Upper lobe of left lung (tissue), 6 donors: ENCODE data around the gene PSMD1. TPM values are rescaled to one million over a fixed set of nuclear protein-coding genes. Genes with fewer than 3 reads are reported as not detected.

ENCODE experiments used
- ATAC-seq, 2 donors: fragments of 200-7000 bp; cut with Tn5 transposase; one replicate each; pipeline ENCODE4 v1.9.1; 2022; ENCODE audit warnings: mild to moderate bottlenecking in 2 of 2, moderate library complexity in 2 of 2; ENCODE audit not compliant: low FRiP score in 2 of 2
- DNase-seq, 2 donors: peaks; one replicate each; pipeline ENCODE4 v3.0.0-alpha.2; 2019 to 2020
- H3K27ac ChIP-seq, 4 donors: fragments of 200-600 bp; sonication (generic); one replicate each; pipeline ENCODE4 v1.5.1; 2016 to 2019
- H3K27me3 ChIP-seq, 4 donors: fragments of 200-600 bp; sonication (generic); one replicate each; pipeline ENCODE4 v1.5.1; 2017 to 2019
- H3K36me3 ChIP-seq, 4 donors: fragments of 200-600 bp; sonication (generic); one replicate each; pipeline ENCODE4 v1.5.1; 2016 to 2019
- H3K4me1 ChIP-seq, 4 donors: fragments of 200-600 bp; sonication (generic); one replicate each; pipeline ENCODE4 v1.5.1; 2018 to 2019
- H3K4me3 ChIP-seq, 4 donors: fragments of 200-600 bp; sonication (generic); one replicate each; pipeline ENCODE4 v1.5.1; 2017 to 2019; ENCODE audit warnings: mild to moderate bottlenecking in 2 of 4, moderate library complexity in 1 of 4
- H3K9me3 ChIP-seq, 4 donors: fragments of 200-600 bp; sonication (generic); one replicate each; pipeline ENCODE4 v1.5.1; 2018 to 2019
- CTCF ChIP-seq, 6 experiments: fragments of 450-650 bp in 4 of 6; fragments of 200-600 bp in 2 of 6; sonication (generic) in 2 of 6; IDR thresholded peaks; one replicate each; pipeline ENCODE4 v1.5.1; 2016 to 2019; ENCODE audit warnings: antibody characterized with exemption in 6 of 6
- EP300 ChIP-seq, 4 donors: sonication (generic); formaldehyde crosslinking; IDR thresholded peaks; one replicate each; pipeline ENCODE4 v1.5.1; 2017; ENCODE audit warnings: antibody characterized with exemption in 4 of 4, control low read depth in 2 of 4
- POLR2A ChIP-seq, 4 donors: fragments of 450-650 bp; IDR thresholded peaks; one replicate each; pipeline ENCODE4 v1.5.1; 2016 to 2017; ENCODE audit warnings: antibody characterized with exemption in 4 of 4, mild to moderate bottlenecking in 2 of 4
- POLR2AphosphoS5 ChIP-seq, 2 donors: sonication (generic); formaldehyde crosslinking; IDR thresholded peaks; one replicate each; pipeline ENCODE4 v1.5.1; 2017; ENCODE audit warnings: antibody characterized with exemption in 2 of 2
- WGBS, 2 donors: methylation state at CpG; one replicate each; pipeline ENCODE4 v1.1.5; 2017 to 2018; 5-methylcytosine and 5-hydroxymethylcytosine counted together
- total RNA-seq, 6 donors: library from RNA; depleted of rRNA in 4 of 6; stranded (reverse); fragments of >200 nt in 4 of 6; gene quantifications; one replicate each; pipeline versions ENCODE4 v1.1.0 to v1.2.1, GENCODE V29; 2016 to 2021
- donor health status: DM: no; HTN: no; CAD: no; lungs with moderate emphysema.
- donor health status: DM: no; HTN: yes; CAD: no; lungs with severe emphysema.

PSMD1 gene
- total RNA-seq, 6 donors from 2014 or later: 24.6 to 68.1 (median 57.0) TPM

GRCh38 chr2:231189571-231190495 is 133.2 kb downstream of the PSMD1 start:
- no peak for DNase-seq
- WGBS, 2 donors: 44 to 50% methylated on average over 14 to 21 of the region's 22 CpGs
- peak; percentile 67 to 73 for ATAC-seq
- no peaks in the 10 kb centered on the region for H3K9me3 ChIP-seq
- H3K4me3 ChIP-seq: peak overlapping the region in 3 of 4 donors; percentile 18 to 51 (median 47)
- no peaks in the 10 kb centered on the region for H3K36me3 ChIP-seq
- H3K27me3 ChIP-seq: no peaks in the 10 kb centered on the region
- peaks cover 22 to 35% (median 32%) of the 10 kb centered on the region in 4 donors for H3K4me1 ChIP-seq
- peak overlapping the region; percentile 85 to 91 (median 88) for H3K27ac ChIP-seq
- no peak for TF ChIP-seq EP300 (IDR thresholded peaks at IDR 0.05)
- TF ChIP-seq POLR2A (IDR thresholded peaks at IDR 0.05): no peak
- TF ChIP-seq CTCF (IDR thresholded peaks at IDR 0.05): no peak
- TF ChIP-seq POLR2AphosphoS5 (IDR thresholded peaks at IDR 0.05): no peak

GRCh38 chr2:231190531-231191197 is 134.0 kb downstream of the PSMD1 start:
- WGBS, 2 donors: 13 to 20% methylated on average over 9 to 32 of the region's 42 CpGs
- DNase-seq: peak; percentile 61 to 91
- Histone ChIP-seq H3K4me1 (peaks cover 15 to 27% (median 25%) of the 10 kb centered on the region in 4 donors), H3K27ac (peak overlapping the region; percentile 85 to 91 (median 88)), H3K27me3 (no peaks in the 10 kb centered on the region), H3K4me3 (peak overlapping the region in 3 of 4 donors; percentile 18 to 51 (median 47)), H3K36me3 (no peaks in the 10 kb centered on the region), H3K9me3 (no peaks in the 10 kb centered on the region)
- peak; percentile 71 to 83 for ATAC-seq
- TF ChIP-seq POLR2A (IDR thresholded peaks at IDR 0.05) (peak in 1 of 4 donors; percentile 3), POLR2AphosphoS5 (IDR thresholded peaks at IDR 0.05) (no peak), EP300 (IDR thresholded peaks at IDR 0.05) (peak in 1 of 4 donors; percentile 37)

- Histone ChIP-seq H3K4me3 (no peak overlapping the region), H3K27me3 (no peaks in the 10 kb centered on the region), H3K36me3 (no peaks in the 10 kb centered on the region), H3K9me3 (no peaks in the 10 kb centered on the region), H3K27ac (peak overlapping the region; percentile 10 to 91 (median 56)), H3K4me1 (peaks cover 12 to 26% (median 19%) of the 10 kb centered on the region in 4 donors)
- ATAC-seq (peak; percentile 42 to 83), DNase-seq (peak in 1 of 2 donors; percentile 44)
- no peak for TF ChIP-seq POLR2AphosphoS5 (IDR thresholded peaks at IDR 0.05)
- TF ChIP-seq CTCF (IDR thresholded peaks at IDR 0.05): peak; percentile 43 to 60 (median 51)
- 68% methylated on average over 19 of the region's 19 CpGs for WGBS, 2 donors
Observed at GRCh38 chr2:231191896-231192872, 135.5 kb downstream of the PSMD1 start.

GRCh38 chr2:231193216-231193615 is 136.5 kb downstream of the PSMD1 start:
- no peak overlapping the region for H3K27ac ChIP-seq
- ATAC-seq: no peak
- TF ChIP-seq POLR2AphosphoS5 (IDR thresholded peaks at IDR 0.05): no peak
- TF ChIP-seq CTCF (IDR thresholded peaks at IDR 0.05): no peak
- TF ChIP-seq POLR2A (IDR thresholded peaks at IDR 0.05): no peak

More at GRCh38 chr2:231193216-231193615, 136.5 kb downstream of the PSMD1 start:
- no peak overlapping the region for H3K4me3 ChIP-seq
- WGBS, 2 donors: 96% methylated on average over 3 of the region's 3 CpGs
- H3K27me3 ChIP-seq: no peaks in the 10 kb centered on the region
- H3K36me3 ChIP-seq: no peaks in the 10 kb centered on the region
- H3K4me1 ChIP-seq: peaks cover 17 to 33% (median 24%) of the 10 kb centered on the region in 4 donors
- DNase-seq: no peak
- H3K9me3 ChIP-seq: no peaks in the 10 kb centered on the region
